Calu3 (cell line): Measurements from ENCODE around the gene LINC00632. TPM values are rescaled to one million over a fixed set of nuclear protein-coding genes. Genes with fewer than 3 reads are reported as not detected.

Experiments used
- BruUV-seq: library from RNA; stranded (reverse); fragments of 400-500 nt; replicated peaks from 2 replicates; lab custom pipeline; 2021; lab: Mats Ljungman, UMichigan
- CTCF ChIA-PET: fragments of 300-600 bp; sonication (Branson Sonifier 250); formaldehyde crosslinking; loops from one replicate; lab custom pipeline; 2022; ENCODE audit warnings: antibody characterized with exemption; lab: Charles Lee
- DNase-seq: peaks from one replicate; pipeline ENCODE4 v3.0.0; 2022
- H3K27ac Mint-ChIP-seq: one replicate; pipeline ENCODE4 v1.8.0; 2022; ENCODE audit warnings: mixed read lengths; ENCODE audit not compliant: unreplicated experiment
- H3K27me3 Mint-ChIP-seq: one replicate; pipeline ENCODE4 v1.8.0; 2022; ENCODE audit warnings: mixed read lengths; ENCODE audit not compliant: unreplicated experiment
- H3K36me3 Mint-ChIP-seq: one replicate; pipeline ENCODE4 v1.8.0; 2022; ENCODE audit warnings: mild to moderate bottlenecking, moderate library complexity, mixed read lengths; ENCODE audit not compliant: insufficient read depth, unreplicated experiment
- H3K4me1 Mint-ChIP-seq: one replicate; pipeline ENCODE4 v1.8.0; 2022; ENCODE audit warnings: mild to moderate bottlenecking, low read depth, mixed read lengths; ENCODE audit not compliant: unreplicated experiment
- H3K4me3 Mint-ChIP-seq: one replicate; pipeline ENCODE4 v1.8.0; 2022; ENCODE audit warnings: mild to moderate bottlenecking, low read depth, moderate library complexity, mixed read lengths; ENCODE audit not compliant: unreplicated experiment
- H3K9me3 Mint-ChIP-seq: one replicate; pipeline ENCODE4 v1.8.0; 2022; ENCODE audit warnings: low read depth, mixed read lengths; ENCODE audit not compliant: unreplicated experiment
- CTCF ChIP-seq: fragments of 200-600 bp; IDR thresholded peaks from one replicate; pipeline ENCODE4 v1.8.0; 2022; ENCODE audit warnings: antibody characterized with exemption; ENCODE audit not compliant: unreplicated experiment
- intact Hi-C: fragments of 100-400 bp; cut with micrococcal nuclease; formaldehyde crosslinking; loops from one replicate; pipeline ENCODE4 v1.10.0; 2022; ENCODE audit not compliant: unreplicated experiment
- total RNA-seq: library from RNA; stranded (reverse); gene quantifications from 2 replicates; pipeline ENCODE4 v1.2.3, GENCODE V29; 2022

LINC00632 gene
- total RNA-seq, 1 experiment from 2014 or later: not detected

- no peaks in the 10 kb centered on the region for H3K36me3 Mint-ChIP-seq
- no TSS peak for BruUV-seq
- CTCF ChIA-PET: no interaction called here
- intact Hi-C loops: no loop called here
- no peaks in the 10 kb centered on the region for H3K4me1 Mint-ChIP-seq
- no peak for DNase-seq
- peaks cover 13% of the 10 kb centered on the region for H3K9me3 Mint-ChIP-seq
- no peak for TF ChIP-seq CTCF
- H3K27me3 Mint-ChIP-seq: no peaks in the 10 kb centered on the region
- no peak overlapping the region for H3K4me3 Mint-ChIP-seq
- H3K27ac Mint-ChIP-seq: no peak overlapping the region
Measured at GRCh38 chrX:140804292-140804691, 94.7 kb downstream of the LINC00632 start.

- Mint-ChIP-seq H3K4me3 (no peak overlapping the region), H3K27me3 (no peaks in the 10 kb centered on the region), H3K36me3 (no peaks in the 10 kb centered on the region), H3K9me3 (peaks cover 10% of the 10 kb centered on the region), H3K4me1 (no peaks in the 10 kb centered on the region), H3K27ac (no peak overlapping the region)
- no TSS peak for BruUV-seq
- intact Hi-C loops: loop anchor here (10.0 kb wide), 1 partner anchor 1419 kb away; no protein-coding TSS in a partner anchor
- TF ChIP-seq CTCF: no peak
- CTCF ChIA-PET: no interaction called here
- no peak for DNase-seq
Measured at GRCh38 chrX:140815868-140816267, 106.3 kb downstream of the LINC00632 start.

DNA sequence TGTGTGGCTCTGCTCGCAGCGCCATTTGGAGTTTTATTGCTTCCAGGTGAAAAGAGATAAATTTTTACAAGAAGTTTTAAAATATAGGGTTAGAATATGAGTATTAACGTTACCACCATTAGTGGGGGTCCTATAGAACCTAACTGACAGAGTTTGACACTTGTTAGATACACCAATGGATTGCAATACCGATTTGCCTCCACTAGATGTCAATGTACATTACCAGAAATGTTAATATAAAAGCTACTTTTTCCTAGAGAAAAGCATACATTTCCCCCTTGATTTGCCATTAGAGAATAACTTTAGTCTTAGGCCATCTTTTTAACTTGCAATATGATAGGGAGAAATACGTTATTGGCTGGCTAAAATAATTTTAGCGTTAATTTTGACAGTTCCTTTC lies 108.4 kb downstream of the LINC00632 start:
- Mint-ChIP-seq H3K4me1 (no peaks in the 10 kb centered on the region), H3K36me3 (no peaks in the 10 kb centered on the region), H3K27ac (no peak overlapping the region), H3K27me3 (no peaks in the 10 kb centered on the region), H3K4me3 (no peak overlapping the region), H3K9me3 (peaks cover 9% of the 10 kb centered on the region)
- TF ChIP-seq CTCF: peak; percentile 13
- DNase-seq: no peak
- CTCF ChIA-PET: no interaction called here
- intact Hi-C loops: loop anchor here (10.0 kb wide), 1 partner anchor 1417 kb away; no protein-coding TSS in a partner anchor
- no TSS peak for BruUV-seq

GRCh38 chrX:140821280-140821679 lies 111.7 kb downstream of the LINC00632 start:
- H3K36me3 Mint-ChIP-seq: no peaks in the 10 kb centered on the region
- no peaks in the 10 kb centered on the region for H3K27me3 Mint-ChIP-seq
- TF ChIP-seq CTCF: no peak
- H3K9me3 Mint-ChIP-seq: peaks cover 4% of the 10 kb centered on the region
- BruUV-seq: no TSS peak
- H3K4me1 Mint-ChIP-seq: no peaks in the 10 kb centered on the region
- intact Hi-C loops: no loop called here
- no peak for DNase-seq
- CTCF ChIA-PET: no interaction called here
- no peak overlapping the region for H3K27ac Mint-ChIP-seq
- no peak overlapping the region for H3K4me3 Mint-ChIP-seq
